ENCODE measurements around the gene ADGRV1. TPM values are rescaled to one million over a fixed set of nuclear protein-coding genes. Genes with fewer than 3 reads are reported as not detected.
A peak's percentile ranks its signal among the peaks of the same experiment; 100 is the strongest.

The ADGRV1 gene
- total RNA-seq, 4 donors from 2014 or later = 1.9 to 11.3 TPM; not detected in 2

DNA sequence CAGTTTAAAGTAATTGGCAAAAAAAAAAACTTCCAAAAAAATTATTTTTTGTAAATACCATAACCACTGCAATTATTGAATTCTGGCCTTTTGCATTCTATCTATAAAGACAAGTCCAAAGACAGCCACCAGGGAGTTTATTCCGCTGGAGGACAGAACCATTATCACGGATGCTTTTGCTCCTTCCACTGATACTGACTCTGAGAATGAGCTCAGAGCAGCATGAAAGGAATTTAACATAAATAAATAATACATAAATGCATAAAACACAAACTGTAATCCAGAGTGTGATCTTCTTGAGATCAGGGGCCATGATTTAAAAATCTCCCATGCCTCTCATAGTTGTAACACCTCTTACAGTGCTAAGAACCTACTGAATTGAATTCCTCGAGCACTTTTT, 559.8 kb downstream of the ADGRV1 start:
- no peaks in the 10 kb centered on the region for H3K36me3 ChIP-seq
- no peak overlapping the region for H3K4me3 ChIP-seq
- no peak for DNase-seq
- H3K4me1 ChIP-seq = no peaks in the 10 kb centered on the region
- TF ChIP-seq CTCF (IDR thresholded peaks at IDR 0.05) (no peak), POLR2A (IDR thresholded peaks at IDR 0.05) (no peak)
- no peak overlapping the region for H3K27ac ChIP-seq
- no peaks in the 10 kb centered on the region for H3K27me3 ChIP-seq
- intact Hi-C loops (cut with DNase I; ENCODE audit: low total_unique reads) = no loop called here
- no peaks in the 10 kb centered on the region for H3K9me3 ChIP-seq

- intact Hi-C loops (cut with DNase I; ENCODE audit: low total_unique reads) = no loop called here
These were observed 560.2 kb downstream of the ADGRV1 start for GRCh38 chr5:91118796-91119195.

DNA sequence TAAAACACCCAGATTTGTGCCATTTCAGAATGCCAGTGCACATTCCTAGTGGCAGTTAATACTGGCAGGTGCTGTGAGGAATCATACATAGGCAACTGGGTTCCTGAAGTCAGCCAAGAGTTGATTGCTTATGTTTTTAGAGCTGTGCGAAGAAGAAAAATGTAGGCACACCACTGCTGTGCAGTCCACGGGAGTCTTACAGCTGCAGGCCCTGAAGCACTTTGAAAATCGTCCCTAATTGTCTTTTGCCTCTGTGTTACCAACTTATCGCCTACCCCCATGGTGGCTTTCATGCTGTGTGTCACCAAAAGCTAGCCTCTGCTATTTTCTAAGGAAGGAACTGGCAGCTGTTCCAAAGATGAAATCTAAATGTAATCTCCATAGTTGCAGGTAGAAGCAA, 560.6 kb downstream of the ADGRV1 start:
- intact Hi-C loops (cut with DNase I; ENCODE audit: low total_unique reads) = no loop called here
- Histone ChIP-seq H3K9me3 (no peaks in the 10 kb centered on the region), H3K36me3 (no peaks in the 10 kb centered on the region), H3K4me1 (no peaks in the 10 kb centered on the region), H3K27me3 (no peaks in the 10 kb centered on the region), H3K4me3 (no peak overlapping the region), H3K27ac (peak overlapping the region in 1 of 2 donors; percentile 78)
- DNase-seq = no peak
- TF ChIP-seq CTCF (IDR thresholded peaks at IDR 0.05) = no peak
- no peak for TF ChIP-seq POLR2A (IDR thresholded peaks at IDR 0.05)

More at GRCh38 chr5:91118796-91119195, 560.2 kb downstream of the ADGRV1 start:
- H3K36me3 ChIP-seq = no peaks in the 10 kb centered on the region
- DNase-seq = no peak
- H3K4me1 ChIP-seq = no peaks in the 10 kb centered on the region
- H3K9me3 ChIP-seq = no peaks in the 10 kb centered on the region
- no peaks in the 10 kb centered on the region for H3K27me3 ChIP-seq
- no peak for TF ChIP-seq POLR2A (IDR thresholded peaks at IDR 0.05)
- no peak for TF ChIP-seq CTCF (IDR thresholded peaks at IDR 0.05)
- no peak overlapping the region for H3K4me3 ChIP-seq
- no peak overlapping the region for H3K27ac ChIP-seq

- Histone ChIP-seq H3K27ac (peak overlapping the region; percentile 65 to 78), H3K4me3 (no peak overlapping the region), H3K4me1 (no peaks in the 10 kb centered on the region), H3K27me3 (no peaks in the 10 kb centered on the region), H3K36me3 (no peaks in the 10 kb centered on the region), H3K9me3 (no peaks in the 10 kb centered on the region)
- intact Hi-C loops (cut with DNase I; ENCODE audit: low total_unique reads) = no loop called here
- peak; percentile 36 to 50 for DNase-seq
- TF ChIP-seq CTCF (IDR thresholded peaks at IDR 0.05) = no peak
- TF ChIP-seq POLR2A (IDR thresholded peaks at IDR 0.05) = no peak
These were observed 561.6 kb downstream of the ADGRV1 start for GRCh38 chr5:91119981-91120850.

DNA sequence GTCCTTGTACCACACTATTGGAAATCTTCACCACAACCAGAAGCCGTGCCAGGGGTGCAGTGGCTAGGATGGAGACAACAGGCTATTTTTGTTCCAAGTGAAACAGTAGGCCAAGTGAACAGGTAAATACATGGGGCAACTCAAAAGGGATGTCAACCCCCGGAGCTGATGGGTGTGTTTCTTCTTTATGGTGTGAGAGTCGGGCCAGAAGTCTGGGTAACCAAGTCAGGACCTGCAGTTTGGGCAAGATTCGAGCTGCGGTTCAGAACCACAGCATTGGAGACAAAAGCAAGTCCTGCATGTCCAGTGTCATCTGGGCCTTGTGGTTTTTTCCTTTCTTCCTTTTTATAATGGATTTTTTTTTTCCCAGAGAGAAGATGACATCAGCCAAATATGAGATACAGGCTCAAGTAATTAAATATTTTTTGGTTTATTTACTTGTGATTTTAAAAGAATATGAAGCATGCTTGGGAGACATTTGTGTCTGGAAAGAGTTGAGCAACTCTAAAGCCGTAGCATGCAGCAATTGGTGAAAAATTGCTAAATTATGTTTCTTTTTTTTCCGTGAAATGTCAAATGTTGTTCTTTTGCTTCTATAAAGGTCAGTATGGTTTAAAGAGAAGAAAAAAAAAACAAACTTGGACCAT, 562.9 kb downstream of the ADGRV1 start:
- Histone ChIP-seq H3K4me1 (no peaks in the 10 kb centered on the region), H3K27me3 (no peaks in the 10 kb centered on the region), H3K36me3 (no peaks in the 10 kb centered on the region), H3K4me3 (no peak overlapping the region), H3K27ac (peak overlapping the region; percentile 65 to 78), H3K9me3 (no peaks in the 10 kb centered on the region)
- no peak for DNase-seq
- intact Hi-C loops (cut with DNase I; ENCODE audit: low total_unique reads) = no loop called here
- no peak for TF ChIP-seq POLR2A (IDR thresholded peaks at IDR 0.05)
- TF ChIP-seq CTCF (IDR thresholded peaks at IDR 0.05) = no peak
